HepG2 (cell line): ENCODE measurements around the gene UTRN. TPM values are rescaled to one million over a fixed set of nuclear protein-coding genes. Genes with fewer than 3 reads are reported as not detected.

Experiments
- ADNP ChIP-seq: sonication (generic); formaldehyde crosslinking; IDR thresholded peaks from 2 replicates; pipeline ENCODE4 v1.4.0; 2020; ENCODE audit warnings: missing genetic modification reagents
- ASH2L ChIP-seq: fragments of 300-600, 200-600 bp; sonication (generic); IDR thresholded peaks from 2 replicates; pipeline ENCODE4 v1.7.0; 2017; ENCODE audit warnings: low read depth, mild to moderate bottlenecking, moderate library complexity, mixed read lengths, low read length; ENCODE audit not compliant: insufficient read length
- DMAP1 ChIP-seq: IDR thresholded peaks from 2 replicates; pipeline ENCODE4 v1.6.1; 2016
- ELF1 ChIP-seq: sonication (generic); formaldehyde crosslinking; IDR thresholded peaks from 2 replicates; pipeline ENCODE4 v1.4.0; 2020; ENCODE audit warnings: missing genetic modification reagents
- ELF3 ChIP-seq: IDR thresholded peaks from 2 replicates; pipeline ENCODE4 v1.6.1; 2016; ENCODE audit warnings: missing genetic modification reagents, missing compliant biosample characterization
- ETV5 ChIP-seq: IDR thresholded peaks from 2 replicates; pipeline ENCODE4 v1.6.1; 2018; ENCODE audit warnings: missing biosample characterization, missing genetic modification reagents, inconsistent platforms, borderline replicate concordance
- GABPA ChIP-seq, 2 experiments: IDR thresholded peaks; 2 replicates each; pipeline ENCODE4 v1.6.1; 2011 to 2016; ENCODE audit warnings: low read depth in 2 of 2, low read length in 1 of 2, missing biosample characterization in 1 of 2, missing genetic modification characterization in 1 of 2
- HDAC2 ChIP-seq: sonication (generic); formaldehyde crosslinking; IDR thresholded peaks from 2 replicates; pipeline ENCODE4 v1.4.0; 2020; ENCODE audit warnings: missing genetic modification reagents
- HOXD1 ChIP-seq: sonication (generic); formaldehyde crosslinking; IDR thresholded peaks from 2 replicates; pipeline ENCODE4 v1.5.0; 2020; ENCODE audit warnings: missing genetic modification reagents
- IRF2 ChIP-seq: IDR thresholded peaks from 2 replicates; pipeline ENCODE4 v1.6.1; 2018; ENCODE audit warnings: missing genetic modification reagents, missing compliant biosample characterization
- NR2C2 ChIP-seq: sonication (generic); formaldehyde crosslinking; IDR thresholded peaks from 2 replicates; pipeline ENCODE4 v1.4.0; 2020; ENCODE audit warnings: missing genetic modification reagents, mild to moderate bottlenecking, moderate library complexity, borderline replicate concordance
- PHF20 ChIP-seq: sonication (generic); formaldehyde crosslinking; IDR thresholded peaks from 2 replicates; pipeline ENCODE4 v1.5.0; 2020; ENCODE audit warnings: mild to moderate bottlenecking, missing genetic modification reagents
- SMYD3 ChIP-seq: sonication (generic); formaldehyde crosslinking; IDR thresholded peaks from 2 replicates; pipeline ENCODE4 v1.8.1; 2023; ENCODE audit warnings: mild to moderate bottlenecking, missing genetic modification reagents
- ZMAT3 ChIP-seq: sonication (generic); formaldehyde crosslinking; conservative IDR thresholded peaks from 2 replicates; pipeline ENCODE4 v1.7.0; 2021; ENCODE audit warnings: missing genetic modification reagents
- ZNF33B ChIP-seq: sonication (generic); formaldehyde crosslinking; IDR thresholded peaks from 2 replicates; pipeline ENCODE4 v1.5.1; 2020; ENCODE audit warnings: mild to moderate bottlenecking, missing genetic modification reagents
- ZNF460 ChIP-seq: sonication (generic); formaldehyde crosslinking; IDR thresholded peaks from 2 replicates; pipeline ENCODE4 v1.5.1; 2020; ENCODE audit warnings: missing genetic modification reagents, mild to moderate bottlenecking, borderline replicate concordance
- ZSCAN21 ChIP-seq: sonication (generic); formaldehyde crosslinking; IDR thresholded peaks from 2 replicates; pipeline ENCODE4 v1.8.0; 2022; ENCODE audit warnings: mild to moderate bottlenecking, missing genetic modification reagents, moderate library complexity, borderline replicate concordance
- polyA plus RNA-seq, 8 experiments: library from polyadenylated mRNA; depleted of rRNA in 3 of 8; stranded (reverse) in 7 of 8; unstranded in 1 of 8; fragments of >200 nt; fragmentation: Illumina TruSeq in 4 of 8; extraction: Trizol in 4 of 8; gene quantifications; 2 replicates each; pipeline versions ENCODE4 v1.2.1 to v1.2.3, GENCODE V29; 2011 to 2016; ENCODE audit warnings: low read depth in 4 of 8, missing spikeins in 1 of 8, mixed read lengths in 1 of 8; ENCODE audit not compliant: insufficient read depth in 1 of 8
- total RNA-seq, 5 experiments: library from RNA; depleted of rRNA; stranded (reverse); fragments of >200 nt; fragmentation: Illumina TruSeq; extraction: Trizol; gene quantifications; 2 replicates each; pipeline ENCODE4 v1.2.3, GENCODE V29; 2016; ENCODE audit warnings: low read depth in 1 of 5
- TF ChIP-seq, protein P1 (sequence below): sonication (generic); formaldehyde crosslinking; IDR thresholded peaks from 2 replicates; pipeline ENCODE4 v1.4.0; 2020; ENCODE audit warnings: missing genetic modification reagents; ENCODE audit errors: not compliant biosample characterization
- TF ChIP-seq, protein P2 (sequence below): sonication (generic); formaldehyde crosslinking; IDR thresholded peaks from 2 replicates; pipeline ENCODE4 v1.5.1; 2020; ENCODE audit warnings: mild to moderate bottlenecking, missing genetic modification reagents, borderline replicate concordance
- TF ChIP-seq, protein P3 (sequence below), 2 experiments: fragments of 450-650 bp in 1 of 2; sonication (generic) in 1 of 2; formaldehyde crosslinking; IDR thresholded peaks; 2 replicates each; pipeline versions ENCODE4 v1.5.0 to v1.8.0; 2020 to 2022; ENCODE audit warnings: mild to moderate bottlenecking in 1 of 2, missing genetic modification reagents in 1 of 2

UTRN gene
- total and polyA plus RNA-seq, 2 of the 13 experiments (the other 11 are each of a cell fraction or from before 2014, with no cell fraction given), result 102 to 116 TPM

DNA sequence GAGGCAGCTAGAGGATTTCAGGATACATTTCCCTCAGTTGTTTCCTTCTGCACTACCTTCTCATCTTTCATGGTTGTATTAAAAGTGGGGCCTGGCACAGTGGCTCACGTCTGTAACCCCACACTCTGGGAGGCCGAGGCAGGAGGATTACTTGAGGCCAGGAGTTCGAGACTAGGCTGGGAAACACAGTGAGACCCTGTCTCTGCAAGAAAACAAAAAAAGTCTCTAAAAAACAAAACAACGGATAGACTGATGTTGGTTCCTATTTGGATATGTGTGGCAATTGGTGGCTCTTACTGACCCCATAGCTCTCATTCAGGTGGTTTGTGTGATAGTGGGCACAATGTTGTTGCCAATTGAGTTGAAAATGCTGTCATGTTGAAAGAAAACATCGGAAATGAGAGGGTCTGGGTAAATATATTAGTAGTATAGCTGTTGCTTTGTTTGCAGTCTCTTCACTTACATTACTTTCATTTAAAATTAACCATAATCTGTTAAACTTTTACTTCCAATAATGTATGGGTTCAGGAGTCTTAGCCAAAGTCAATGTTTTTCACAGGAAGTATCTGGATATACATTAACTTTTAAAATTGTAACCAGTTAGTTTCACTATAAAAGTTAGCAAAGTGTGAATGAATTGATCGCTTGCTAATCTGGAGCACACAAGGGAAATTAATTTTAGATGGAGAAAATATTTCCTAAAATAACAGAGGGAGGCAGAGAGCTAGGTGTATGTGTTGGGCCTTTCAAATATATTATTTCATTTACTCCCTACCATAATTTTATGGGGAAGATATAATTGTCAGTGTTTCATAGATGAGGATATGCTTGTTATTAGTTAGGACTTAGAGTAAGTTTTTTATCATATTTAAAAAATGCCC is 31.1 kb downstream of the UTRN start (continued):
- TF ChIP-seq, protein P1, sequence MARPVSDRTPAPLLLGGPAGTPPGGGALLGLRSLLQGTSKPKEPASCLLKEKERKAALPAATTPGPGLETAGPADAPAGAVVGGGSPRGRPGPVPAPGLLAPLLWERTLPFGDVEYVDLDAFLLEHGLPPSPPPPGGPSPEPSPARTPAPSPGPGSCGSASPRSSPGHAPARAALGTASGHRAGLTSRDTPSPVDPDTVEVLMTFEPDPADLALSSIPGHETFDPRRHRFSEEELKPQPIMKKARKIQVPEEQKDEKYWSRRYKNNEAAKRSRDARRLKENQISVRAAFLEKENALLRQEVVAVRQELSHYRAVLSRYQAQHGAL, result peak; percentile 43
- TF ChIP-seq, protein P2, sequence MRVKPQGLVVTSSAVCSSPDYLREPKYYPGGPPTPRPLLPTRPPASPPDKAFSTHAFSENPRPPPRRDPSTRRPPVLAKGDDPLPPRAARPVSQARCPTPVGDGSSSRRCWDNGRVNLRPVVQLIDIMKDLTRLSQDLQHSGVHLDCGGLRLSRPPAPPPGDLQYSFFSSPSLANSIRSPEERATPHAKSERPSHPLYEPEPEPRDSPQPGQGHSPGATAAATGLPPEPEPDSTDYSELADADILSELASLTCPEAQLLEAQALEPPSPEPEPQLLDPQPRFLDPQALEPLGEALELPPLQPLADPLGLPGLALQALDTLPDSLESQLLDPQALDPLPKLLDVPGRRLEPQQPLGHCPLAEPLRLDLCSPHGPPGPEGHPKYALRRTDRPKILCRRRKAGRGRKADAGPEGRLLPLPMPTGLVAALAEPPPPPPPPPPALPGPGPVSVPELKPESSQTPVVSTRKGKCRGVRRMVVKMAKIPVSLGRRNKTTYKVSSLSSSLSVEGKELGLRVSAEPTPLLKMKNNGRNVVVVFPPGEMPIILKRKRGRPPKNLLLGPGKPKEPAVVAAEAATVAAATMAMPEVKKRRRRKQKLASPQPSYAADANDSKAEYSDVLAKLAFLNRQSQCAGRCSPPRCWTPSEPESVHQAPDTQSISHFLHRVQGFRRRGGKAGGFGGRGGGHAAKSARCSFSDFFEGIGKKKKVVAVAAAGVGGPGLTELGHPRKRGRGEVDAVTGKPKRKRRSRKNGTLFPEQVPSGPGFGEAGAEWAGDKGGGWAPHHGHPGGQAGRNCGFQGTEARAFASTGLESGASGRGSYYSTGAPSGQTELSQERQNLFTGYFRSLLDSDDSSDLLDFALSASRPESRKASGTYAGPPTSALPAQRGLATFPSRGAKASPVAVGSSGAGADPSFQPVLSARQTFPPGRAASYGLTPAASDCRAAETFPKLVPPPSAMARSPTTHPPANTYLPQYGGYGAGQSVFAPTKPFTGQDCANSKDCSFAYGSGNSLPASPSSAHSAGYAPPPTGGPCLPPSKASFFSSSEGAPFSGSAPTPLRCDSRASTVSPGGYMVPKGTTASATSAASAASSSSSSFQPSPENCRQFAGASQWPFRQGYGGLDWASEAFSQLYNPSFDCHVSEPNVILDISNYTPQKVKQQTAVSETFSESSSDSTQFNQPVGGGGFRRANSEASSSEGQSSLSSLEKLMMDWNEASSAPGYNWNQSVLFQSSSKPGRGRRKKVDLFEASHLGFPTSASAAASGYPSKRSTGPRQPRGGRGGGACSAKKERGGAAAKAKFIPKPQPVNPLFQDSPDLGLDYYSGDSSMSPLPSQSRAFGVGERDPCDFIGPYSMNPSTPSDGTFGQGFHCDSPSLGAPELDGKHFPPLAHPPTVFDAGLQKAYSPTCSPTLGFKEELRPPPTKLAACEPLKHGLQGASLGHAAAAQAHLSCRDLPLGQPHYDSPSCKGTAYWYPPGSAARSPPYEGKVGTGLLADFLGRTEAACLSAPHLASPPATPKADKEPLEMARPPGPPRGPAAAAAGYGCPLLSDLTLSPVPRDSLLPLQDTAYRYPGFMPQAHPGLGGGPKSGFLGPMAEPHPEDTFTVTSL (CRISPR knock-in tag), result peak; percentile 76; the same call in 1 of the 2 replicates
- TF ChIP-seq PHF20 (CRISPR knock-in tag) (no peak), ZSCAN21 (CRISPR knock-in tag) (peak; percentile 64), ETV5 (CRISPR knock-in tag) (peak; percentile 97), ZMAT3 (peak; percentile 72; the same call in 1 of the 2 replicates), ZNF33B (0 out of 2 replicates have a peak, but pooled peaks have one; percentile 80), ZNF460 (CRISPR knock-in tag) (no peak), SMYD3 (CRISPR knock-in tag) (peak; percentile 87), ASH2L (peak; percentile 46), IRF2 (peak; percentile 75; the same call in 1 of the 2 replicates), DMAP1 (peak; percentile 8; the same call in 1 of the 2 replicates), HDAC2 (CRISPR knock-in tag) (peak; percentile 91; the same call in 1 of the 2 replicates), ELF1 (CRISPR knock-in tag) (no peak), ADNP (CRISPR knock-in tag) (0 out of 2 replicates have a peak, but pooled peaks have one; percentile 64), ELF3 (CRISPR knock-in tag) (peak; percentile 88), NR2C2 (0 out of 2 replicates have a peak, but pooled peaks have one; percentile 9), GABPA (IDR thresholded peaks at IDR 0.05; ENCODE audit: low read depth, low read length) (no peak), GABPA (CRISPR knock-in tag; IDR thresholded peaks at IDR 0.05; ENCODE audit: low read depth) (peak; percentile 26; the same call in 1 of the 2 replicates), HOXD1 (CRISPR knock-in tag) (0 out of 2 replicates have a peak, but pooled peaks have one; percentile 76)
- TF ChIP-seq, protein P3, sequence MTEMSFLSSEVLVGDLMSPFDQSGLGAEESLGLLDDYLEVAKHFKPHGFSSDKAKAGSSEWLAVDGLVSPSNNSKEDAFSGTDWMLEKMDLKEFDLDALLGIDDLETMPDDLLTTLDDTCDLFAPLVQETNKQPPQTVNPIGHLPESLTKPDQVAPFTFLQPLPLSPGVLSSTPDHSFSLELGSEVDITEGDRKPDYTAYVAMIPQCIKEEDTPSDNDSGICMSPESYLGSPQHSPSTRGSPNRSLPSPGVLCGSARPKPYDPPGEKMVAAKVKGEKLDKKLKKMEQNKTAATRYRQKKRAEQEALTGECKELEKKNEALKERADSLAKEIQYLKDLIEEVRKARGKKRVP (CRISPR knock-in tag; IDR thresholded peaks at IDR 0.05), result peak in 1 of 2 experiments; percentile 64; a peak in 2 of 4 replicates
